GM19452 (cell line): ENCODE measurements around the gene MORN1.

Experiments
- ATAC-seq: cut with Tn5 transposase; IDR thresholded peaks from one replicate; pipeline ENCODE4 v1.9.1; 2021; ENCODE audit not compliant: unreplicated experiment

The MORN1 gene

DNA sequence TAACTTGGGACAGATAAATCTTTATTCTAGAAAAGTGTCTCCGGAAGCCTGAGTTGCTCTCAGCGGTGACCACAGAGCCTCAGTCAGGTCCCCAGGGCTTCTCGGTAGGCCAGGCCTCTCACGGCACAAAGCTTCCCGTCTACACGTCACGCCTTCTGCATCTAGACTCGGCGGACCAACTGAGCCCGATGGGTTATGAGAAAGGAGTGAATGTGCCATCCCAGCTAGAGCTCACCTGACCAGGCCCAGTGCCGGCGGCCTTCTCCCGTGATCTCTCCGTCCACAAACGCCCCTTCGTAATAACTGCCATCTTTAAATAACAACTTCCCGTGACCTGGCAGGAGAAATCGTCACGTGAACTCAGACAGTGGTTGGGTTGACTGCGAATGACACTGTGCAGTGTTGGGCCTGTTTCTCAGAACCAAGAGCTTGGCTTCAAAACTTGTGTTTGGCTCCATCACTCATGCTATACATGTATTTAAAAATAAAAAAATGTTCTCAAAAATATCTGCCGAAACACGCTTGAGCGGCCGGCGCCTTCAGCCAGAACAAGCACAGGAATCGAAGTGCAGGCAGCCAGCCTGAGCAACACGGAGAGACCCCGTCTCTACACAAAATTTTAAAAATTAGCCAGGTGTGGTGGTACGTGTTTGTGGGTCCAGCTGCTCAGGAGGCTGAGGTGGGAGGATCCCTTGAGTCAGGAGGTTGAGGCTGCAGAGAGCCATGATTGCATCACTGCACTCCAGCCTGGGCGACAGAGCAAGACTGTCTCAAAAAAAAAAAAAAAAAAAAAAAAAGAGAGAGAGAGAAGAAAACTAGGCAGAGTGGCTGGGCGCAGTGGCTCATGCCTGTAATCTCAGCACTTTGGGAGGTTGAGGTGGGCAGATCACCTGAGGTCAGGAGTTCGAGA lies 3.1 kb downstream of the MORN1 start:
- ATAC-seq = no peak

DNA sequence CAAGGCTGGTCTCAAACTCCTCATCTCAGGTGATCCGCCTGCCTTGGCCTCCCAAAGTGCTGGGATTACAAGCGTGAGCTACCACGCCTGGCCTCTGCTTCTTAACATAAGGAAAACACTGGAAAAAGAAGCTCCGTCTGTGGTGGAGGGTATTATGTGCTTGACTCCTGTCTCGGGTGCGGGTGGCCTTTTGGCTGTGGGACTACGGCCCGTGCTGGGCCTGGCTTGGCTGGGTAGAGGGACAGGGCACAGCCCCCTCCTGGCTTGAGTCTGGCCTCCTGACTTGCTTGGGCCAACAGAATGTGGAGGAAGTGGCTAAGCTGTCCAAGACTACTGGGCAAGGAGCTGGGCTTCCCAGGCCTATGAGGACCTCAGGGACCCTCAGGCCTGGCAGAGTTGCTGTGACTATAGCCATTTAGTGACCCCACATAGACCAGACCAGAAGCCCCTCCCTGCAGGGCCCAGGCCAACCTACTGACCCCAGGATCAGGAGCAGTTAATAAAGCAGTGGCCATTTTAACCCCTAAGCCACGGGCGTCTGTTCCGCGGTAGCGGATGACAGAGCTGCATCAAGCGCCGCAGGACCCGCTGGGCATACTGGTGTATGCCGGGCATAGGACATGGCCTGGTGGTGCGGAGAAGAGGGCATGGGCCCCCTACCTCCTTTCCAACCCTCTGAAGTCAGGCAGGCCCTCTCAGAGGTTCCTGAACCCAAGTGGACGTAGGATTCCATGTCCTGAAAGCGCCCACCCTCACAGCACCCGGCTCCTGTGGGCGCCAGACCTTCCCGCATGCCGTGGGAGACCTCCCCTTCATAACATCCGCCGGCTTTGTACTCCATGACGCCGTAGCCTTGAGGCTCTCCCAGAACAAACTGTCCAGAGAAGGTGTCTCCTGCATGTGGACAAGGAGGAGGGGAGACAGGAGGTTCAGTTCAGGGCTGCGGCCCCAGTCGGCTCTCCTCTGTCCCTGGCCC lies 4.4 kb downstream of the MORN1 start:
- ATAC-seq = no peak

DNA sequence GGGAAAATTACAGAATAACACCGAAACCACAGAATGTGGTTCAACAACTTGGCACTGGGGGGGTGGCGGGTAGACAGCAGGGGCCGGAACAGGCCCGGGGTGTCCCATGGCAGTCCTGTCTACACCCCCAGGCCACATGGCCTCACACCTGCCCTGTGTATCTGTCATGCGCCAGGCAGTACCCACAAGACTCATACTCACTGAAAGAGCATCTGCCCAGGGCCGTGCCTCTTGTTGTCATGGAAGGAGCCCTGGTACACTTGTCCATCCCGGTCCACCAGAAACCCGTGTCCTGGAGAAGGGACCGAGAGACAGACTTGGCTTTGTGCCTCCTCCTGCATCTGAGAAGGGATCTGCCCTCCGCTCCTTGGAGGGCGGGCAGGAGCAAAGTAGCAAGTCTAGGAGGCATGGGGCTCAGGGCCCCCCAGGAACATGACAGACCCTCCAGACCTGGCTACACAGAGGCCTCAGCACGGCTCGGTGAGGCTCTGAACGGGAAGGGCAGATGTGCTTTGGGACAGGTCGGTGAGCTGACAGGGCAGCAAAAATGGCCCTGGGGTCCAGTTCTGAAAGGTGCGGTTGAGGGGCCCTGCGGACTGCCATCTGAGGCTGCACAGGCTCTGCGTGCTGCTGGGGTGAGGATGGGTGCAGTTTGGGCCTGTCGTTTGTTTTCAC lies 5.6 kb downstream of the MORN1 start:
- no peak for ATAC-seq

GRCh38 chr1:2384941-2385481 lies 6.3 kb downstream of the MORN1 start:
- no peak for ATAC-seq

DNA sequence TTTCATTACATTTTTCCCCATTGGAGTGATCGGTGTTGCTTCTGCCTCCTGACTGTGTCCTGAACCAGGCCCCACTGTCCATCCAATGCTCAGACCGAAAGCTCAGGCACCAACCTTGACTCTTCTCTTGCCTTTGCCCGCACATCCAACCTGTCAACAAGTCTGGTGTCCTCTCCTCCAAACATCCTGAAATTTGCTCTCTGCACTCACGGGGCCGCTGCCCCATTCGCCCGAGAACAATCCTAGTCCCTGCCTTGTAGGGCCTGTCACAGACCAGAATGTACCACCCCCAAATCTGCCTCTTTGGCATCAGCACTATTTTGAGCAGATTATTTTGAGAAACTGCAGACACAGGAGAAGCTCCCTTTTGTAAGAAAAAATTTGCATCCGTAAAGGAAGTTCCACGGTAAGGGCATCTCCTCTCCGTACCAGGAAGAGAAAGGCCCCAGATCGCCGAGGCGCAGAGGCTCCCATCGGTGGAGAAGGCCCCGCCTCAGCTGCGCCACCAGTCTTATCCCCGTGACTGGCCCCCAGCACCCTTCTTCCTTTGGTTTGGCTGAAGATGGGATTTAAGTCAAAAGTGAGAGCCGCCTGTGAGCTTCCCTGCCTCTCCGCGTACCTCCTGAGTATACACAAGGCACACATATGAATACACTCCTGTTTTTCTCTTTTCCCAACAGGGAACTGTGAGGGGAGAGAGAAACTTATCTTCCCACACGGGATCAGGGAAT lies 7.1 kb downstream of the MORN1 start:
- ATAC-seq = no peak

- ATAC-seq = no peak
These were observed 7.8 kb downstream of the MORN1 start for GRCh38 chr1:2383576-2383975.

- ATAC-seq = no peak
These were observed 8.6 kb downstream of the MORN1 start for GRCh38 chr1:2382621-2383361.

DNA sequence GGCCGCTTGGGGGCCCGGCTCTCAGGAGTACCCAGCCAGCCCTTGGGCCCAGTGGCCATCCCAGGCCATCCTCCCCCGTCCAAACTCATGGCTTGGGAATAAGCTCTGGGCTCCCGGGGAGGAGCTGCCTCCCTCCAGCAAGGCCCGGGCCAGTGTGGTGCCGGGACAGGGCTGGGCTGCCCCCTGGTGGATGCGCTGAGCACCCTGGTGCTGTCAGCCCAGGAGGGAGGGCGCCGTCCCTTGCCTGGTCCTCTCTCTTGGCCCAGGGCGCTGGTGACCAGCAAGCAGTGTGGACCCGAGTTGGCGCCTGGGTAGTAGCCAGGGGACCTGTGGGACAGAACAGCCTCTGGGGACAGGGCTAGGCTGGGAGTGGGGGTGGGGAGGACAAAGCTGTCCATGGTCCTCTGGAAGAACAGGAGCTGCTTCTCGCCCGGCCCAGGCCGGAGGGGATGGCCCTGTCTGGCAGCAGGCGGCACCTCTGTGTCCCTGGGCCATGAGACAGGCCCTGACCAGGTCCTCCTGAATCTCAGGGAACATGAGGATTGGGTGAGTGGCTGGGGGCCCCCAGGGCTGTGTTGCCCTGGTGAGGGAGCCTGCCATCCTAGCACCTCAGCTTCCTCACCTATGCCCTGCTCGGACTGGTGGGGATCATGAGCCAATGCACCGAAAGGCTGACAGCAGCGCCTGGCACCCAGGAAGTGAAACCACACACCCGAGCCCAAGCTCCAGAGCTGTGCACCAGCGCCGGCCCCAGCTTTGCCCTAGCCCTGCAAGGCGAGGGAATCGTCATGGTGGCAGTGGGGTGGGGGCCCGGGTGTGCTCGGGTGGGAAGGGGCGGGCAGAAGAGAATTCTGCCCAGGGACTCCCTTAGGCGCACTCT lies 9.4 kb downstream of the MORN1 start:
- ATAC-seq = peak; percentile 55

- ATAC-seq = no peak
These were observed 10.3 kb downstream of the MORN1 start for GRCh38 chr1:2380816-2381591.

- no peak for ATAC-seq
These were observed 11.5 kb downstream of the MORN1 start for GRCh38 chr1:2379733-2380404.

DNA sequence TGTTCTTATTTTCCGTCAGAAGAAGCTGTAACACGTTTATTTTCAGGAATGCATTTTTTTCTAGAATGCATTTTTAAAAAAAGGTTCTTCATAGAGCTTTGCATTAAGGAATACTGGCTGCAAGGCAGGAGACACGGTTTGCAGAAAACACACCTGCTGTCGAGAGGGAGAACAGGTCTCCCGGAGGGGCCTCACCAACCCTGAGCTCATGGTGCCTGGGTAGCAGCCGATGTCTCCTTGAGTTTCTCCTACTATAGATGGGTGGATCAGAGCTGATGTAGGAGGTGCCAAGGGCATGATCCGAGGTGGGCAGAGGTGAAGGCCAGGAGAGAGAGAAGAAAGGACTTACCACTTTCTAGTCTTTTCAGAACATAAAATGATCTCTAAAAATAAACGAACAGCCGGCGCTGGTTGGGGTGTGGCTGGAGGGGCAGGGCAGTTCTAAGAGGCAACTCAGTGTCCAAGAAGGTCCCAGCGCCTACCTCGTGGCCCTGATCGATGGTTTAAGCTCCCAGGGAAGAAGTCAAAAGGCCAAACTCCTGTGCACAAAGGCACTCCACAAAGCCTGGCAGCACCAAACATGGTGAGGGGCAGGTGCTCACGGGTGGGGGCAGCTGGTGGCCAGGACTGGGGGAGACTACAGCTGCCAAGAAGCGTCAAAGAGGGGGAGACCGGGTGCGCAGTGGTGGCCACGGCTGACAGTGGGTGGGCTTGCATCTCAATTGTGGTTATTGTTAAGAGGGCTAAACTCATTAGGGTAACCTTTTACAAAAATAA lies 12.2 kb downstream of the MORN1 start:
- ATAC-seq = no peak

DNA sequence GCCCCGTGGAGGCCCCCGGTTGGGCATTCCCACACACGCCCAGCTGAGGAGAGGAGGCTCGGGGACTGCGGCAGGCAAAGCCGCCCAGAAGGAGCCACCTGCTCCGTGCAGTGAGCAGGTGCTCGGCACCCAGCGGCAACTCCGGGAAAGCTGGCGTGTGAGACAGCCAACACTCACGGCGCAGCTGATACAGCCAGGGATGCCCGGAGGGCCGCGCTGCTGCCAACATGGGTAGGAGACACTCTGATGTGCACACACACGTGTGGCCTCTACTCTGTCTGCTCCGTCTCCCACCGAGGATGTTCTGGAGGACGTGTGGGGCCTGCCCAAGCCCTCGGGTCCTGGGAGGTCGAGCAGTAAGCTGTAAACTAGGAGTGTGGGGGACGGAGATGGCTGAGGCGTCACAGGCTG lies 12.9 kb downstream of the MORN1 start:
- no peak for ATAC-seq

GRCh38 chr1:2377751-2378440 lies 13.5 kb downstream of the MORN1 start:
- ATAC-seq = no peak

DNA sequence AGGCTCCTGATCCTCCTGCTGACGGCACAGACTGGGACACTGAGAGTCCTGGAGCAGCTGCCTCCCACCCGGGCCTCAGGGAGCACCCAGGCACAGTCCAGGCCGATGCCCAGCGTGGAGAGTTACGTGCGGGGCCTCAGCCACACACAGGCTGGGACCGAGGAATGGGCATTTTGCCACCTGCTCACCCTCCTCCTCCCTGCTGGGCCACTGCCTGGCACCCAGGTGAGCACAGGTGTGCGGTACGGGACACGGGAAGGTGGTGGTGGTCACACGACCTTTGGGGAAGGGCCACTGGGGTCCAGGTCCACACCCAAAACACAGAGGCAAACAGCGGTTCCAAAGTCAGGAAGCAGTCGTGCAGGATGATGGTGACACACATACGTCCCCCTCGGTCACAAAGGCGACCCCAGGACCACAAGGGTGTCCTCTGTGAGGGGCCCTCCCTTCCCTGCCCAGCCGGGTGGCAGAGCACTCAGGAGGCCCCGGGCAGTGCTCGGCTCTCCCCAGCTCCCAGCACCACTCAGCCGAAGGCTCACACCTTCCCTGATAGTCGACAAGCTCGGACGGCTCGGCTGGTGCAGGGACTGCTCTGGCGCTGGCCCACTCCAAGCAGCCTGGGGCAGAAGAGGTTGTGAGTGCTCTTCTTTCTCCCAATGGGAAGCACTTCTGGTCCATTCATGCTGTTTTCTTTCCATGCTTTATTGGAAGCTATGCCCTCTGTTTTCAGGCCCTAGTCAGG lies 14.3 kb downstream of the MORN1 start:
- ATAC-seq = no peak

DNA sequence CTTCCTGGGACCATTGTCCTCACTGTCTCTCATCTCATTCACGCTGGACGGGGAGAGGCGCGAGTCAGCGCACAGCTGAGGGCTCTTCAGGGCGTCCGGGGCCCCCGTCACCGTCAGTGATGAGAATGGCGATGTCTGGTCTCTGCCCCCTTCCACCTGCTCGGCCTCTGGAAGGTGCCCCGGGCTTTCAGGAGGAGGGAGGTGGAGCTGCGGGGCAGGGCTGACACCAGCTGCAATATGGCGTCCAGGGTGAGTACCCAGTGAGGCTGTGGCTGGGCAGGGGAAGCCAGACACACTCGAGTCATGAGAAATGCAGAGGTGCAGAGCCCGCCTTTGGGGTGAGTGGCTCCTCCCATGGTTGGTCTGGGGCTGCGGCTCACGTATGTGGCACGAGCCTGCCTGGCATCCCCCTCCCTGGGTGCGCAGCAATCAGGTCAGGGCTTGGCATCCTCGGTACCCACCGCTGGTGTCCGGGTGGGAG lies 15.1 kb downstream of the MORN1 start:
- ATAC-seq = no peak
